NCI-H748 (cell line): ENCODE data around the gene USP2.
"Not testable (repeated sequence)": the region's sequence is repeated elsewhere in the genome, so short reads cannot be mapped to it uniquely, and the experiment has no call there.

Experiments
- DNase-seq: peaks from one replicate; lab custom pipeline; 2025; ENCODE audit not compliant: unreplicated experiment; lab: John Stamatoyannopoulos, UW

The USP2 gene

DNA sequence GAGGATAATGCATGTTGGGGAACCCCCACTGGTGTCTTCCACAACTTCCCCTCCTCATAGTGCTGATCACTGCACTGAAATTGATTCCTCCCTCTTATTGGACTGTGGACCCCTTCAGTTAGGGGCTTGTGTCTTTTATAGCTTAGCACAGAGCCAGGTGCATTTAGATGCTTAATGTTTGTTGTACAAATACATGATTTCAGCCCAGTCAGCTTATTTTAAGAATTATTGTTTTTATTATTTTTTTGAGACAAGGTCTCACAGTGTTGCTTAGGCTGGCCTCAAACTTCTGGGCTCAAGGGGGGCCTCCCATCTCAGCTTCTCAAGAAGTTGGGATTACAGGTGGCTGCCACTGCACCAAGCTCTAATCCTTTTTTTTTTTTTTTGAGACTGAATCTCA lies 33.2 kb upstream of the USP2 start:
- DNase-seq = no peak

DNA sequence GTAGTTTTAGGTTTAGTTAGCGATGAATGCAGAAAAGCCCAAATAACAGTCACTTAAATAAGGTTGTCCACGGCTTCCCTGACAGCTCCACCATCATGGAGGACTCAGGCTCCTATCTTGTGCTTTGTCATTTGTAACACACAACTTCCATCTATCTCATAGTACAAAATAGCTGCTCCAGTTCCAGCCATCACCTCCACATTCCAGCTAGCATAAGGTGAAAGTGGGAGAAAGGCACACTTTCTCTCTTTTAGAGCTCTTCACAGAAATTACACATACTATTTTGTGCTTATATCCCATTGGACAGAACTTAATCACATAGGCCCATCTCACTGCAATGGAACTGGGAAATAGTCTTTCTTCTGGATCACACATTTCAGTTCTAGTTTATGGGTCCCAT lies 32.8 kb upstream of the USP2 start:
- no peak for DNase-seq

DNA sequence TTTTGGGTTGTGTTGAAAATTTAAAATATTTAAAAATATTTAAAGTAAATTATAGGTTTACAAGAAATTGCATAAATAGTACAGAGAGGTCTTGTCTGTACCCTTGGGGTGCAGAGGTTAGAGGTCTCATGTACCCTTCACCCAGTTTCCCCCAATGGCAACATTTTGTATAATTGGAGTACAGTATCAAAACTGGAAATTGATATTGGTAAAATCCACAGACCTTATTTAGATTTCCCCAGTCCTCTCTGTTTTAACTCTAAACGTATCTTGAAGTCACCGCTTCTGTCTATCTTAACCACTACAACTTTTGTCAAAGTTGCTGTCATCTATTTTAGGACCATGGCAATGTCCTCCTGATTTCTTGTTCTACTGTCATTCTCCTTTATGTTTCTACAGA lies 30.6 kb upstream of the USP2 start:
- DNase-seq = no peak

DNA sequence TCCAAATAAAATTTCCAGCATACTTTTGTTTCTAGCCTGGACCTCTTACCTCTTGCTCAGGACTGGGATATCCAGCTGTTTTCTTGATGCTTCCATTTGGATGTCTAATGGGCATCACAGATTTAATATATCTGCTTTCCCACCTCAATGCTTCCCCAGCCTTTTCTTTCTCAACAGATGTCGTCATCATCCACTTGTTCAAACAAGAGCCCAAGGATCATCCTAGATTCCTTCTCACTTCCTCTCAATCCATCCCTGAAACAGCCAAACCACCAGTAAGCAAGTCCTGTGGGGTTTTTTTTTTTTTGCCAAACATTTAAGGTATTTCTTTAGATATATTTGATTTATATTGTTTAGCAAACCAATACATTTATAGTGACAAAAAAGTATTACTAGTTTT lies 29.0 kb upstream of the USP2 start:
- DNase-seq = no peak

DNA sequence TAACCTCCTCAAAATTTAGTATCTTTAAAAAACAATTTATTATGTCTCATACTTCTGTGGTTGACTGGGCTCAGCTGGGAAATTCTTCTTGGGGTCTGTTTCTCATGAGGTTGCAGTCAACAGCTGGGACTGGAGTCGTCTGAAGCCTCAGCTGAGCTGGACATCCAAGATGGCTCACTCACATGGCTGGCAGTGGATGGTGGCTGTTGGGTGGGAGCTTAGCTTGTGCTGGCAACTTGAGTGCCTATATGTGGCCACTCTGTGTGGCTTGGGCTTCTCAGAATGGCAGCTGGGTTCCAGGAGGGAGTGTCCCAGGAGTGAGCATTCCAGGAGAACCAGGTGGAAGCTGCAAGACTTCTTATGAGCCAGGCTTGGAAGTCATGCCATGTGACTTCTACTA lies 28.2 kb upstream of the USP2 start:
- no peak for DNase-seq

DNA sequence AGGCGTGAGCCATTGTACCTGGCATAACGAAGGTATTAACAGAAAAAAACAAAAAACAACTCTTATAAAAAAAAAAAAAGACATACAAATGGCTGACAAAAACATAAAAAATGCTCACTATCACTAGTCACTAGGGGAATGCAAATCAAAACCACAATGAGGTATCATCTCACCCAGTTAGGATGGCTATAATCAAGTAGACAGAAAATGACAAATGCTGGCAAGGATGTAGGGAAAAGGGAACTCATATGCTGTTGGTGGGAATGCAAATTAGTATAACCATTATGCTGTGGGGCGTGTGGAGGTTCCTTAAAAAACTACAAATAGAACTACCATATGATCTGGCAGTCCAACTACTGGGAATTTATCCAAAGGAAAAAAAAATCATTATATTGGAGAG lies 24.5 kb upstream of the USP2 start:
- DNase-seq = no peak

DNA sequence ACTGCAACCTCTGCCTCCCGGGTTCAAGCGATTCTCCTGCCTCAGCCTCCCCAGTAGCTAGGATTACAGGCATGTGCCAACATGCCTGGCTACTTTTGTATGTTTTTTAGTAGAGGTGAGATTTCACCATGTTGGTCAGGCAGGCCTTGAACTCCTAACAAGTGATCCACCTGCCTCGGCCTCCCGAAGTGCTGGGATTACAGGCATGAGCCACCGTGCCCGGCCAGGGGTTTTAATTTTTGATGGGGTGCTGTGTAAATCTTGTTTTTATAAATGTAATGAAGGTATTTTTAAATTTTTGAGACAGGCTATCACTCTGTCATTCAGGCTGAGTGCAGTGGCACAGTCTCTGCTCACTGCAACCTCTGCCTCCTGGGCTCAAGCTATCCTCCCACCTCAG lies 24.0 kb upstream of the USP2 start:
- not testable (repeated sequence) for DNase-seq

DNA sequence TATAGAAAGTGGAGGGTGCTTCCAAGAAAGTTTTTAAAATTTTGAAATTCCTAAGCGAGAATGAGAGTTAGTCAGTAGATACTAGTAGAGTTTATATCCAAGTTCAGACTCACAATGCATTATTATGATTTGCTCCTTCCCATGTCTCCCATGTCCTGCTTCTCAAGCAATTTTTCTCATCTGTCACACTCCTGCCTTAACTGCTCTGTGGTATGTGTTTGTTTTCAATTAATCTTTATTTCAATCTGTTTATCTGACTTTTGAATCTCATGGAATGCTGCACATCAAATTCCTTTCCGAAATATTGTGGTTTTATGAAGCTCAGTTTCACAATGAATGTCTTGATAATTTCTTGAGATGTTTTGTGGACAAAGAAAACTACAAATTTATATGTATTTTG lies 23.4 kb upstream of the USP2 start:
- DNase-seq = no peak

DNA sequence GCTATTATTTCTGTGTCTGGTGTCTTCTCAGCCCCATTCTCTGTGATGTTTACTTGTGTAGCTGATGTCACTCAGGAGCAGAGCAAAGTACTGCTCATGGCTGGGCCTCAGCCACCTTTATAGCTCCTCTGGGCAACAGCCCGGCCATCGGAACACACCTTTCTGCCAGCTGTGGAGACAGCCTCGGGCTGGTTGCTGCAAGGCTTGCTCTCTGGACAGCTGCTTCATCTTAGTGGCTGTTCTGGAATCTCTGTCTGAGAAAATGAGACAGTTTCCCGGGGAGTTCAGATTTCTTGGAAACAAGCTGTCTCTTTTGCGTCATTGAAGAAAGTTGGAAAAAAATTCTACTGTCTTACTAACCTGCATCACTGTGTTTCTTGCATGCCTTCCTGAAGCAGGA lies 21.5 kb upstream of the USP2 start:
- DNase-seq = no peak

DNA sequence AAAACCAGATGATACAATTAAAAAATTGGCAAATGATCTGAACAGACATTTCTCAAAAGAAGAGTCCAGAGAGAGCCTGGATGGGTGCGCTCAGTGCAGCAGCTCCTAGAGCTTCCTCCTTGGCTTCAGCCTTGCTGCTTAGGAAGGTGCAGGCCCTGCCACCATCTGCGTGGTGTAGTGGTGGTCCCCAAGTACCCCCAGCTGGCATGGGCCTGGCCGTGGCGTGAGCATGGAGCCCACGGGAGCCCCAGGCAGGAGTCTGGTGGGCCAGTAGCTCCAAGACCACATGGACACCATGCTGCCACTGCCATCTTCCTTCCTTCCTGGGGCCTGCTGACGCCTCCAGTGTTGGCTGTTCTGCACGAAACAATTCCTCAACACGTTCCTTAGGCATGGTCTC lies 21.0 kb upstream of the USP2 start:
- no peak for DNase-seq

DNA sequence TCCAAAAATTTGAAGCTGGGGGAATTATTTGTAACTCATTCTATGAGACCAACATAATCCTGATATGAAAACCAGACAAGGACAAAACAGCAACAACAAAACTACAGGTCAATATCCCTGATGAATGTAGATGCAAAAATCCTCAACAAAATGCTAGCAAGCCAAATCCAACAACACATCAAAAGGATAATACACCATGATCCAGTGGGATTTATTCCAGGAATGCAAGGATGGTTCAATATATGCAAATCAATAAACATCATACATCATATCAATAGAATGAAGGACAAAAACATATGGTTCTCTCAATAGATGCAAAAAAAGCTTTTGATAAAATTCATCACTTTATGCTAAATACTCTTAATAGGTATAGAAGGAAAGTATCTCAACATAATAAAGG lies 19.4 kb upstream of the USP2 start:
- DNase-seq = no peak

DNA sequence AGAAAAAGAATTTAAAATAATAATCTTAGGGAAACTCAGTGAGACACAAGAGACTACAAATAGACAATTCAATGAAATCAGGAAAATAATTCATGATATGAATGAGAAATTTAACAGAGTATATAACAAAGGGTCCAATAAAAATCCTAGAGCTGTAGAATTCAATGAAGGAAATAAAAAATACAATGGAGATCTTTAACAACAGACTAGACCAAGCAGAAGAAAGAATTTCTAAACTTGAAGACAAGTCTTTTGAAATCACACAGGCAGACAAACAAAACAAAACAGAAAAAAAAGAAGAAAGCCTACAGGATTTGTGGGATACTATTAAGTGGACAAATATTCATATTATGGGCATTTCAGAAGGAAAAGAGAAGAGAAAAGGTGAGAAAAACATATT lies 16.2 kb upstream of the USP2 start:
- DNase-seq = no peak

DNA sequence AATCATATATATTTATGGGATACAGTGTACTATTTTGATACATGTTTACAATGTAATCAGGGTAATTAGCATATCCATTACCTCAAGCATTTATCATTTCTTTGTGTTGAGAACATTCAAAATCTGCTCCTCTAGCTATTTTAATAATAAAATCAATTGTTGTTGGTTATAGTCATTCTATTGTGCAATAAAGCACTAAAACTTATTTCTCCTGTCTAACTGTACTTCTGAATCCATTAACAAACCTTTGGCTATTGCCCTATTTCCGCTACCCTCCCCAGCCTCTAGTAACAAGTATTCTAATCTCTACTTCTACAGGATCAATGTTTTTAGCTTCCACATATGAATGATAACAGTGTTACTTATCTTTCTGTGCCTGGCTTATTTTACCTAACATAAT lies 15.3 kb upstream of the USP2 start:
- no peak for DNase-seq

DNA sequence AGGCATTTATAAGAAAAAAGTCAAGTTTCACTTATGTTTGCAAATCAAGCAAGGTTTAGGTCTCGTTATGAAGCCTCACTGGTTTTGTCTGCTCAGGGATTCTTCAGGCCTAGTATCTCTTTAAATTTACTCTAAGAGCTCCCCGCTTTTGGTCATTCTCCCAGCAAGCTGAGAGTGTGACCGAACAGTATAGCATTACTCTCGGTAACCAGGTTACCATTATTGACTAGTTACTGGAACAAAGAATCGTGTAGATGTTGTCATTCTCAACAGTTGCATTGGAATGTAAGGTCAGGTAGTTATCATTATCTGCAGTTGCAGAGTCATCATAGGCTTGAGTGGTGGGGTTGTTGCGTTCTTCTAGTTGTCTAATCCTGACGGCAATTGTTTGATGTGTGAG lies 9.8 kb upstream of the USP2 start:
- DNase-seq = no peak

DNA sequence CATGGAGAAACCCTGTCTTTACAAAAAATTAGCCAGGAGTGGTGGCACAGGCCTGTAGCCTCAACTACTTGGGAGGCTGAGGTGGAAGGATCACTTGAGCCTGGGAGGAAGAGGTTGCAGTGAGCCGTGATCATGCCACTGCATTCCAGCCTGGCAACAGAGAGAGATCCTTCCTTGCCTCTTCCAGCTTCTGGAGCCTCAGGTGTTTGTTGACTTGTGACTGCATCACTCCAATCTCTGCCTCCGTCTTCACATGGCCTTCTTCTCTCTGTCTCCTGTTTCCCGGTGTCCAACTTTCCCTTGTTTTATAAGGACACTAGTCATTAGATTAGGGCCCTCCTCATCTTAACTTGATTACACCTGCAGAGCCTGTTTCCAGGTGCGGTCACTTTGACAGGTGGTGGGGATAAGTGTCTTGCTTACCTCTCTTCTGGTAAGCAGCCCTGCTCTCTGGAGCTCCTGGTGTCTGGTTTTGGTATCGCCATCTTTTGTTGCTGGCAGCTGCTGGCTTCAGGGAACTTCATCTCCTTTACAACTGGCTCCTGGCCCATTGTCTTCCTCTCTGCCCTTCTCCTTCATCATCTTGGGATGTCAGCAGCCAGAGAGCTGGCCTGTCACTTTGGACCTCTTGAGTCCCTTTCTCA lies 8.2 kb upstream of the USP2 start:
- peak; percentile 83 for DNase-seq

DNA sequence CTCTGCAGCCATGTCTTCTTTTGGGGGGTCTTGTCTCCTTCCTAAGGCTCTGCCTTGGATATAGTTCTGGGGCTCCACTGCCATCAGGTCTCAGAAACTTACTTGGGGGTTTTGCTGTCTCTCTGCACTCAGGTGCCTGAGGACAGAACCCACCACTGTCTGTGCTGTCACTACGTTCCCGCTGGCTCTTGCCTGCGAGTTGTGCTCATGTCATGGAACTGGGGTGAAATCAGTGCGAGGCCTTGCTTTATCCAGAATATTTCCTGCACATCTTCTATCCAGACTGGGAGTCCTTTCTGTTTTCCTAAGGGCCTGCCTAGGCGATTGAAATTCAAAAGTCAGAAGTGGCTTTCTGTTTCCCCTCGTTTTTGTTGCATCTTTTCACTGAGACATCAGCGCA lies 6.6 kb upstream of the USP2 start:
- no peak for DNase-seq

DNA sequence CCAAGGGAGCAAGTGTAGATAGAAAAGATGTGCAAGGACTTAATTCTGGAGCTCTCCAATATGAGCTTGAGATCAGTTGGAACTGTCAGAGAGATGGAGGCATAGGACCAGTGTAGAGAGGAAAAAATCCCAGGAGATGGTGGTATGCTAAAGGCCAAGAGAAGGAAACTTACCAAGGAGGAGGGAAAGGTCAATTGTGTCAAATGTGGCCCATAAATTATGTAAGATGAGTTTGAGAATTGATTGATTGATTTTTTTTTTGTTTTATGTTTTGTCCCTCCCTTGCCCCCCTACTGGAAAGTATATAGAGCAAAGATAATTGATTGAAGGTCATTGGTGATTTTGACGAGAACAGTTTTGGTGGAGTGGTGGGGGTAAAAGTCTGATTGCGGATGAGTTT lies 2.8 kb upstream of the USP2 start:
- DNase-seq = no peak

DNA sequence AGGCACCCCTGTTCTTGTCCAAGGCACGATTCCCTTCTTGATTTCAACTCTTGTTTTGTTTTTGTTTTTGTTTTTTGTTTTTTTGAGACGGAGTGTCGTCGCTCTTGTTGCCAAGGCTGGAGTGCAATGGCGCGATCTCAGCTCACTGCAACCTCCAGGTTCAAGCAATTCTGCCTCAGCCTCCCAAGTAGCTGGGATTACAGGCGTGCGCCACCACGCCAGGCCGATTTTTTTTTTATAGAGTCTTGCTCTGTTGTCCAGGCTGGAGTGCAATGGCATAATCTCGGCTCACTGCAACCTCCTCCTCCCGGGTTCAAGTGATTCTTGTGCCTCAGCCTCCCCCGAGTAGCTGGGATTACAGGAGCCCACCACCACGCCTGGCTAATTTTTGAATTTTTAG lies 1.0 kb upstream of the USP2 start:
- DNase-seq = not testable (repeated sequence)

DNA sequence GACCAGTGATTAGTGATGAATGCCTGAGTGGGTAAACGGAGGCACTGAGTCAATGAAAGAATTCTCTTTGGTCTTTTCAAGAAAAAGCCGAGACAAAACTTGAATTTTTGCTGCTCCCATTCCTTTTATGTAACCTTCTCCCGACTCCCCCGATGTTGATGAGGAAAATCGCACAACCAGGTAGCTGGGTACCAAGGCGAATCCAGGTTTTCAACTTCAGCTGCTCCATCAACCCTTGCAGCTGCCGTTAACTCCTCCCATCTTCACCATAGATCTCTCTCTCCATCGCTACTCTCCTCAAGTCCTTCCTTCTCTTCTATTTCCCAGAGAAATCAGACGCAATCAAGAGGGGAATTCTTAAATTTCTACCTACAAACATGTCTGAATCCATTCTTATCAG lies 611 bp upstream of the USP2 start:
- DNase-seq = peak; percentile 9

DNA sequence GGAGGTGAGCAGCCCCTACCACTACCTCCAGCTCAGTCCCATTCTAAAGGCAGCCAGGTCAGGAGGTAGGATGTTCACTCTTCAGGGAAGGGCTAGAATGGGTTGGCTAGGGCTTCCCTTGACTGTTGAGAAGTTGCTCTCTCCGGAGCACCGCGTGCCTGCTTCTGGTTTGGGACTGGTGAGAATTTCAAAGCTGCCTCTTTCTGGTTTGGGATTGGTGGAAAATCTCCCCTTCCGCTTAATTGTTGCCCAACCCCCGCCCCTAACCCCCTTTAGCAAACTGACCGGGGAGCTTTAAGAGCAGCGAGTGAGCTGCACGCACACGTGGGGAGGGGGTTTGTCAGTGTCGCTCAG lies 686 bp downstream of the USP2 start:
- DNase-seq = peak; percentile 22

DNA sequence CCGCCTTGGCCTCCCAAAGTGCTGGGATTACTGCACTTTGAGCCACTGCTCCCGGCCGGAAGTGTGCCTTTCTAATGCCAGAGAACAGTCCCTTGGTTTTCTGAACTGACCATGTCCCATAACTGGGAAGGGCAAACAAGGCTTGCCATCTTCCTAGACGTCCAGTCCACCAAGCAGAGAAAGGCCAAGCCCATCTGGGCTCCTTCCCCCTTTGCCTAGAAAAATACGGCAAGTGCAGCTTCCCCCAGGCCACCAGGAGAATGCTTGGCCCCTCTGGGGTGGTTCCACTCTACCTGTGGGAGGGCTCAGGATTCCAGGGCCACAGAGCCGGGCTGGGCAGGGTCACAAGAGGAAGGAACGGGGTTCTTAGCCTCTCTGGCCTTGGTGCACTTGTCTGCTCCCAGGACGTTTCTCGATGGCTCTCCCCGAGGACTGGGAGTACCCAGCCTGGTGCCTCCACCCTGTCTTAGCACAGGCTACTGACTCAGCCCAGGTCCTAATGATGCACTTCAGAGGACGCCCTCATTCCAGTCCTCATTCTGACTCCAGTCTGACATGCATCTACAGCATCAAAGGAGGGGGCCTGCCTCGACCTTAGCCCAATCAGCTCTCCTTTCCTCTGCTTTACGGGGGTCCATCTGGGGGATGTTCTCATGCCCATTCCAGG lies 1.2 kb downstream of the USP2 start:
- DNase-seq = no peak

DNA sequence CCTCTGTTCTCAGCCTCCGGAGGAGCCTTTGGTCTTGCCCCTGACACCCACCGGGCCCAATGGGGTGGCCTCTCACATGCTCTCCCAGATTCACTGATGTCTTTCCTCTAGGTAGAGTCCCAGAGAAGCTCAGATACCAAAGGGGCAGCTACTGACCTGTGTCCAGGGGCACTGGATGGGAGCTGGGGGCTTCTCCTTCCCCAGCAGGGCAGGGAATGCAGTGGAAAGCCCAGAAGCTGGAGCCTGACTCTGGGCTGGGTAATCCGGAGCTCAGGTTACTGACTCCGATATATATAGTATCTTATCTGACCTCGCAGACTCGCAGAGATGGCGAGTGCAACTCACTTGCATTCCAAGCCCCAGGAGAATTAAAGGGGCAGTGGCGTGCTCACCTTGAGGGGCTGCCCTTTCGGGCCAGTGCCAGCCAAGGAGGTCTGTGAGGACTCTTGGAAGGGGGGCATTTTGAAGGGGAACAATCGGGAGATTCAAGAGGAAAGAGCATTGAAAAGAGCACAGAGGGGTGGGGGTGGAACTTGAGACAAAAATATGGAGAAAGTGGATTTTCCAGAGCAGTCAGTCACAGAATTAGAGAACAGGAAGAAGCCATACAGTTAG lies 2.5 kb downstream of the USP2 start:
- DNase-seq = no peak
